OCI-LY7 (cell line): ENCODE measurements around the gene EYS.

Experiments
- EZH2phosphoT487 ChIP-seq: fragments of 200-600 bp; sonication (generic); IDR thresholded peaks from 2 replicates; pipeline ENCODE4 v1.6.1; 2018; ENCODE audit warnings: low read depth, borderline replicate concordance, mild to moderate bottlenecking, mixed run types, antibody characterized with exemption, low read length, moderate library complexity, mixed read lengths
- TF ChIP-seq, protein P1 (sequence below): fragments of 200-600 bp; sonication (generic); conservative IDR thresholded peaks from 2 replicates; pipeline ENCODE4 v1.5.1; 2014; ENCODE audit warnings: mild to moderate bottlenecking, antibody characterized with exemption, low read length, moderate library complexity, mixed read lengths

GRCh38 chr6:64736421-64736950 lies 970.5 kb downstream of the EYS start:
- TF ChIP-seq, protein P1, sequence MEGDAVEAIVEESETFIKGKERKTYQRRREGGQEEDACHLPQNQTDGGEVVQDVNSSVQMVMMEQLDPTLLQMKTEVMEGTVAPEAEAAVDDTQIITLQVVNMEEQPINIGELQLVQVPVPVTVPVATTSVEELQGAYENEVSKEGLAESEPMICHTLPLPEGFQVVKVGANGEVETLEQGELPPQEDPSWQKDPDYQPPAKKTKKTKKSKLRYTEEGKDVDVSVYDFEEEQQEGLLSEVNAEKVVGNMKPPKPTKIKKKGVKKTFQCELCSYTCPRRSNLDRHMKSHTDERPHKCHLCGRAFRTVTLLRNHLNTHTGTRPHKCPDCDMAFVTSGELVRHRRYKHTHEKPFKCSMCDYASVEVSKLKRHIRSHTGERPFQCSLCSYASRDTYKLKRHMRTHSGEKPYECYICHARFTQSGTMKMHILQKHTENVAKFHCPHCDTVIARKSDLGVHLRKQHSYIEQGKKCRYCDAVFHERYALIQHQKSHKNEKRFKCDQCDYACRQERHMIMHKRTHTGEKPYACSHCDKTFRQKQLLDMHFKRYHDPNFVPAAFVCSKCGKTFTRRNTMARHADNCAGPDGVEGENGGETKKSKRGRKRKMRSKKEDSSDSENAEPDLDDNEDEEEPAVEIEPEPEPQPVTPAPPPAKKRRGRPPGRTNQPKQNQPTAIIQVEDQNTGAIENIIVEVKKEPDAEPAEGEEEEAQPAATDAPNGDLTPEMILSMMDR: no peak
- TF ChIP-seq EZH2phosphoT487: no peak
